H9 (cell line): Measurements from ENCODE around the gene ACOT7. TPM values are rescaled to one million over a fixed set of nuclear protein-coding genes. Genes with fewer than 3 reads are reported as not detected.

Experiments used
- DNase-seq: peaks from one replicate; pipeline ENCODE4 v3.0.0-alpha.2; 2017
- H2AFZ ChIP-seq: one replicate; pipeline ENCODE4 v1.6.1; 2013; ENCODE audit warnings: mild to moderate bottlenecking, low read length, control low read depth, moderate library complexity
- H2AK5ac ChIP-seq: 2 replicates; pipeline ENCODE4 v1.6.1; 2013; ENCODE audit warnings: low read length, control low read depth, mixed read lengths; ENCODE audit not compliant: insufficient read length
- H2BK120ac ChIP-seq: one replicate; pipeline ENCODE4 v1.6.1; 2013; ENCODE audit warnings: low read depth, mild to moderate bottlenecking, low read length, control low read depth, inconsistent platforms; ENCODE audit not compliant: poor library complexity, severe bottlenecking
- H2BK12ac ChIP-seq: 2 replicates; pipeline ENCODE4 v1.6.1; 2013; ENCODE audit warnings: low read length, control low read depth, mixed read lengths, low read depth; ENCODE audit not compliant: insufficient read length
- H2BK15ac ChIP-seq: 2 replicates; pipeline ENCODE4 v1.6.1; 2013; ENCODE audit warnings: low read depth, low read length, control low read depth
- H2BK20ac ChIP-seq: one replicate; pipeline ENCODE4 v1.6.1; 2013; ENCODE audit warnings: low read depth, mild to moderate bottlenecking, low read length, control low read depth, inconsistent platforms; ENCODE audit not compliant: poor library complexity, severe bottlenecking
- H2BK5ac ChIP-seq: 2 replicates; pipeline ENCODE4 v1.6.1; 2013; ENCODE audit warnings: low read length, control low read depth, mixed read lengths; ENCODE audit not compliant: insufficient read length
- H3K14ac ChIP-seq: 2 replicates; pipeline ENCODE4 v1.6.1; 2013; ENCODE audit warnings: low read length, control low read depth; ENCODE audit not compliant: insufficient read depth
- H3K18ac ChIP-seq: 2 replicates; pipeline ENCODE4 v1.6.1; 2013; ENCODE audit warnings: low read depth, mild to moderate bottlenecking, mixed read lengths, low read length, control low read depth; ENCODE audit not compliant: insufficient read length
- H3K23ac ChIP-seq: 2 replicates; pipeline ENCODE4 v1.6.1; 2013; ENCODE audit warnings: low read length, control low read depth, mixed read lengths, low read depth; ENCODE audit not compliant: insufficient read length
- H3K23me2 ChIP-seq: 2 replicates; pipeline ENCODE4 v1.6.1; 2013; ENCODE audit warnings: low read depth, mild to moderate bottlenecking, mixed read lengths, low read length, control low read depth; ENCODE audit not compliant: insufficient read length, poor library complexity, severe bottlenecking
- H3K27ac ChIP-seq: 2 replicates; pipeline ENCODE4 v1.5.1; 2013; ENCODE audit warnings: low read length, control low read depth, mixed read lengths, low read depth; ENCODE audit not compliant: insufficient read length
- H3K27me3 ChIP-seq: 2 replicates; pipeline ENCODE4 v1.6.1; 2013; ENCODE audit warnings: low read length, control low read depth, inconsistent platforms; ENCODE audit not compliant: insufficient read depth
- H3K4ac ChIP-seq: 2 replicates; pipeline ENCODE4 v1.6.1; 2013; ENCODE audit warnings: low read depth, mild to moderate bottlenecking, control low read depth, inconsistent platforms, low read length, moderate library complexity
- H3K4me1 ChIP-seq: 2 replicates; pipeline ENCODE4 v1.6.1; 2013; ENCODE audit warnings: low read length, control low read depth, inconsistent platforms; ENCODE audit not compliant: insufficient read depth
- H3K4me2 ChIP-seq: 2 replicates; pipeline ENCODE4 v1.6.1; 2013; ENCODE audit warnings: low read length, control low read depth, mixed read lengths; ENCODE audit not compliant: insufficient read length, insufficient read depth
- H3K56ac ChIP-seq: 2 replicates; pipeline ENCODE4 v1.6.1; 2013; ENCODE audit warnings: low read depth, mild to moderate bottlenecking, mixed read lengths, low read length, control low read depth; ENCODE audit not compliant: insufficient read length
- H3K79me1 ChIP-seq: 2 replicates; pipeline ENCODE4 v1.6.1; 2013; ENCODE audit warnings: low read depth, mild to moderate bottlenecking, moderate library complexity, low read length, control low read depth, inconsistent platforms; ENCODE audit not compliant: insufficient read depth, poor library complexity, severe bottlenecking
- H3K79me2 ChIP-seq: 2 replicates; pipeline ENCODE4 v1.6.1; 2013; ENCODE audit warnings: low read length, control low read depth, inconsistent platforms; ENCODE audit not compliant: insufficient read depth
- H3K9ac ChIP-seq: 2 replicates; pipeline ENCODE4 v1.6.1; 2013; ENCODE audit warnings: low read length, control low read depth, mixed read lengths; ENCODE audit not compliant: insufficient read length; ENCODE audit errors: extremely low read depth
- H3K9me3 ChIP-seq: one replicate; pipeline ENCODE4 v1.6.1; 2013; ENCODE audit warnings: low read depth, low read length, inconsistent platforms; ENCODE audit not compliant: control insufficient read depth
- H3T11ph ChIP-seq: one replicate; pipeline ENCODE4 v1.6.1; 2013; ENCODE audit warnings: mild to moderate bottlenecking, low read length, control low read depth, inconsistent platforms
- H4K20me1 ChIP-seq: one replicate; pipeline ENCODE4 v1.6.1; 2013; ENCODE audit not compliant: control insufficient read depth, insufficient read length, insufficient read depth
- H4K5ac ChIP-seq: 2 replicates; pipeline ENCODE4 v1.6.1; 2013; ENCODE audit warnings: low read depth, mild to moderate bottlenecking, mixed read lengths, low read length, control low read depth; ENCODE audit not compliant: insufficient read length
- H4K8ac ChIP-seq: replicated peaks from 2 replicates; pipeline ENCODE4 v1.6.1; 2013; ENCODE audit warnings: low read length, control low read depth, mixed read lengths, low read depth; ENCODE audit not compliant: insufficient read length
- H4K91ac ChIP-seq: 2 replicates; pipeline ENCODE4 v1.6.1; 2013; ENCODE audit warnings: low read depth, mild to moderate bottlenecking, moderate library complexity, mixed read lengths, low read length, control low read depth; ENCODE audit not compliant: insufficient read length
- H3K27ac Mint-ChIP-seq, 3 experiments: 2 replicates in 2 of 3; 3 replicates in 1 of 3; pipeline ENCODE4 v1.8.0; 2020 to 2021; ENCODE audit warnings: mixed read lengths in 3 of 3, mild to moderate bottlenecking in 1 of 3, moderate library complexity in 1 of 3
- H3K27me3 Mint-ChIP-seq: 2 replicates; pipeline ENCODE4 v1.8.0; 2021; ENCODE audit warnings: low read depth, mild to moderate bottlenecking, moderate library complexity, mixed read lengths
- H3K36me3 Mint-ChIP-seq, 3 experiments: 2 replicates in 2 of 3; 3 replicates in 1 of 3; pipeline ENCODE4 v1.8.0; 2020 to 2021; ENCODE audit warnings: low read depth in 3 of 3, mixed read lengths in 3 of 3; ENCODE audit not compliant: insufficient read depth in 1 of 3
- H3K4me1 Mint-ChIP-seq, 2 experiments: 2 replicates each; pipeline ENCODE4 v1.8.0; 2020; ENCODE audit warnings: mixed read lengths in 2 of 2
- H3K4me3 Mint-ChIP-seq, 2 experiments: 2 replicates in 1 of 2; 3 replicates in 1 of 2; pipeline ENCODE4 v1.8.0; 2020 to 2021; ENCODE audit warnings: mild to moderate bottlenecking in 2 of 2, mixed read lengths in 2 of 2, moderate library complexity in 1 of 2
- H3K9me3 Mint-ChIP-seq, 2 experiments: 2 replicates in 1 of 2; 3 replicates in 1 of 2; pipeline ENCODE4 v1.8.0; 2020; ENCODE audit warnings: mild to moderate bottlenecking in 2 of 2, mixed read lengths in 2 of 2, moderate library complexity in 1 of 2
- CTCF ChIP-seq: fragments of 200-600 bp; sonication (generic); conservative IDR thresholded peaks from 3 replicates; pipeline ENCODE4 v1.8.0; 2021; ENCODE audit warnings: antibody characterized with exemption, mild to moderate bottlenecking
- WGBS: extraction: QIAGEN DNeasy Blood & Tissue Kit; methylation state at CpG from one replicate; pipeline ENCODE4 v1.1.7; 2013; ENCODE audit warnings: missing lambda C conversion rate, low lambda C conversion rate, mixed read lengths; ENCODE audit not compliant: insufficient read length; ENCODE audit errors: extremely low coverage; 5-methylcytosine and 5-hydroxymethylcytosine counted together
- total RNA-seq: library from RNA; stranded (reverse); gene quantifications from 2 replicates; pipeline ENCODE4 v1.2.1, GENCODE V29; 2021

The ACOT7 gene
- total RNA-seq, 1 experiment from 2014 or later = 87.4 TPM

DNA sequence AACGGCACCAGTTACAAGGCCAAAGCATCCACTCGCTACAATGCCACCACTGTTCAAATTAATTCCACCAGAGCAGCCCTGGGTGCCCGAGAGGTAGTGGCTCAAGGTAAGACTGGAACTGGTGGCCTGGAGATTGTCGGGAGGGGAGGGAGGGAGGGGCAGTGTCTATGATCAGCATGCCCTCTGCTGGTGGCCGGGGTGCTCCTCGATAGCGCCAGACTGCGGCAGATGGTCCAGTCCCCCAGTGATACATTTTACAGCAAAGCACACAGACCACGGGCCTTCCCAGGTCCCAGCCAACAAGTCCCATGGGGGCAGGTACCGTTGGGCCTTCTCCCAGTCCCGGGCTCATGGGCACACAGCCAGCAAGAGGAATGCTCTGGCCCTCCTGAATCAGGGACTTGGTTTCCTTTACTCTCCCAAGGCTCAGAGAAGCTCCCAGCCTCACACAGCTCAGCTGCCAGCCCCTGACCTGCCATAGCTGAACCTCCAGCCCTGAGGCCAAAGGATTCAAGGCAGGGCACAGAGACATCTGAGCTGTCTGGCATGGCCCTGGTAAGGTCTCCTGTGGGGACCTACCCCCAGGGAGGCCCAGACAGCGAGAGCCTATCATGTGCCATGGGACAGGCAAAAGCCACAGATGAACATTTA is 15.3 kb downstream of the ACOT7 start:
- H2AK5ac ChIP-seq = no peak overlapping the region
- H3K4me1 Mint-ChIP-seq = peaks cover 7% of the 10 kb centered on the region in 2 experiments
- H3K23me2 ChIP-seq = no peaks in the 10 kb centered on the region
- no peak overlapping the region for H3T11ph ChIP-seq
- no peak overlapping the region for H3K4ac ChIP-seq
- no peak overlapping the region for H3K18ac ChIP-seq
- no peak overlapping the region for H2BK12ac ChIP-seq
- no peaks in the 10 kb centered on the region for H3K9me3 ChIP-seq
- H3K4me3 Mint-ChIP-seq = no peak overlapping the region; a peak in 1 of 5 replicates
- H3K27me3 ChIP-seq = no peaks in the 10 kb centered on the region
- H2BK120ac ChIP-seq = no peak overlapping the region
- no peak overlapping the region for H3K9ac ChIP-seq
- peaks cover 5 to 10% of the 10 kb centered on the region in 2 experiments; a peak in 4 of 5 replicates for H3K9me3 Mint-ChIP-seq
- H3K23ac ChIP-seq = no peak overlapping the region
- no peak overlapping the region for H3K14ac ChIP-seq
- H2BK5ac ChIP-seq = no peak overlapping the region
- H4K91ac ChIP-seq = no peak overlapping the region
- TF ChIP-seq CTCF = peak; percentile 61
- H3K36me3 Mint-ChIP-seq = peaks cover 2 to 10% (median 6%) of the 10 kb centered on the region in 3 experiments; a peak in 5 of 7 replicates
- no CpG with 5 or more reads among the region's 12 CpGs for WGBS
- H4K20me1 ChIP-seq = no peaks in the 10 kb centered on the region
- H3K4me1 ChIP-seq = no peaks in the 10 kb centered on the region
- H2AFZ ChIP-seq = no peak overlapping the region
- H3K27ac Mint-ChIP-seq = peak overlapping the region in 1 of 3 experiments; percentile 88; a peak in 2 of 7 replicates
- no peak overlapping the region for H2BK15ac ChIP-seq
- H3K79me1 ChIP-seq = peaks cover 7% of the 10 kb centered on the region
- no peak overlapping the region for H4K5ac ChIP-seq
- DNase-seq = peak; percentile 68
- H3K4me2 ChIP-seq = no peak overlapping the region
- H3K79me2 ChIP-seq = peaks cover 18% of the 10 kb centered on the region; the same call in 1 of the 2 replicates
- H3K27ac ChIP-seq = no peak overlapping the region
- no peak overlapping the region for H3K56ac ChIP-seq
- H4K8ac ChIP-seq = no peak overlapping the region
- no peaks in the 10 kb centered on the region for H3K27me3 Mint-ChIP-seq
- H2BK20ac ChIP-seq = no peak overlapping the region
